Stomach (tissue), 9 donors: ENCODE measurements around the gene FRY. TPM values are rescaled to one million over a fixed set of nuclear protein-coding genes. Genes with fewer than 3 reads are reported as not detected.

Experiments used
- DNase-seq, 2 donors: peaks; one replicate each; pipeline versions ENCODE4 v3.0.0 to v3.0.0-alpha.2; 2013 to 2019
- H3K27ac ChIP-seq, 5 donors: fragments of 200-600 bp in 4 of 5; sonication (generic) in 4 of 5; one replicate each; pipeline ENCODE4 v1.5.1; 2013 to 2019; ENCODE audit warnings: mild to moderate bottlenecking in 1 of 5, moderate library complexity in 1 of 5
- H3K27me3 ChIP-seq, 3 donors: fragments of 200-600 bp; sonication (generic); one replicate each; pipeline ENCODE4 v1.5.1; 2017 to 2019; ENCODE audit warnings: mixed run types in 1 of 3
- H3K36me3 ChIP-seq, 4 donors: fragments of 200-600 bp; sonication (generic); 1 replicate in 3 of 4; 2 replicates in 1 of 4; pipeline ENCODE4 v1.5.1; 2016 to 2019
- H3K4me1 ChIP-seq, 4 donors: fragments of 200-600 bp; sonication (generic); one replicate each; pipeline ENCODE4 v1.5.1; 2016 to 2019
- H3K4me3 ChIP-seq, 4 donors: fragments of 200-600 bp; sonication (generic) in 3 of 4; one replicate each; pipeline ENCODE4 v1.5.1; 2016 to 2019; ENCODE audit warnings: mild to moderate bottlenecking in 1 of 4
- H3K9me3 ChIP-seq, 4 donors: fragments of 200-600 bp; sonication (generic); one replicate each; pipeline ENCODE4 v1.5.1; 2016 to 2019
- EP300 ChIP-seq: sonication (generic); formaldehyde crosslinking; IDR thresholded peaks from one replicate; pipeline ENCODE4 v1.6.1; 2017; ENCODE audit warnings: antibody characterized with exemption
- POLR2A ChIP-seq, 4 donors: fragments of 450-650 bp; IDR thresholded peaks; one replicate each; pipeline ENCODE4 v1.6.1; 2016; ENCODE audit warnings: antibody characterized with exemption in 4 of 4, control low read depth in 2 of 4, mild to moderate bottlenecking in 1 of 4, moderate library complexity in 1 of 4
- POLR2AphosphoS5 ChIP-seq, 3 donors: sonication (generic); formaldehyde crosslinking; IDR thresholded peaks; one replicate each; pipeline ENCODE4 v1.6.1; 2016; ENCODE audit warnings: antibody characterized with exemption in 3 of 3
- WGBS, 5 donors: extraction: QIAGEN DNeasy Blood & Tissue Kit in 3 of 5; methylation state at CpG; one replicate each; pipeline versions ENCODE4 v1.1.5 to v1.1.7; 2013 to 2018; 5-methylcytosine and 5-hydroxymethylcytosine counted together
- intact Hi-C: fragments of 100-400 bp; cut with DNase I; formaldehyde crosslinking; loops from one replicate; pipeline ENCODE4 v1.15.1; 2023; ENCODE audit warnings: low total_unique reads
- polyA plus RNA-seq, 3 donors: library from polyadenylated mRNA; stranded (reverse); fragments of 200-250 nt; gene quantifications; one replicate each; pipeline ENCODE4 v1.2.3, GENCODE V29; 2013
- total RNA-seq, 5 donors: library from RNA; depleted of rRNA; stranded (reverse); fragments of >200 nt; gene quantifications; one replicate each; pipeline versions ENCODE4 v1.1.0 to v1.2.3, GENCODE V29; 2014 to 2016
- TF ChIP-seq, protein P1 (sequence below), 7 experiments: fragments of 450-650 bp in 4 of 7; fragments of 200-600 bp in 3 of 7; sonication (generic) in 3 of 7; IDR thresholded peaks; one replicate each; pipeline ENCODE4 v1.5.1; 2016 to 2019; ENCODE audit warnings: antibody characterized with exemption in 7 of 7, control low read depth in 2 of 7, mild to moderate bottlenecking in 1 of 7
- donor health status: healthy with polysubstance abuse.
- donor health status: Bipolar disorder and iron deficiency.
- donor health status: healthy.

FRY gene
- total and polyA plus RNA-seq, 8 donors = 3.5 to 97.1 (median 16.4) TPM

DNA sequence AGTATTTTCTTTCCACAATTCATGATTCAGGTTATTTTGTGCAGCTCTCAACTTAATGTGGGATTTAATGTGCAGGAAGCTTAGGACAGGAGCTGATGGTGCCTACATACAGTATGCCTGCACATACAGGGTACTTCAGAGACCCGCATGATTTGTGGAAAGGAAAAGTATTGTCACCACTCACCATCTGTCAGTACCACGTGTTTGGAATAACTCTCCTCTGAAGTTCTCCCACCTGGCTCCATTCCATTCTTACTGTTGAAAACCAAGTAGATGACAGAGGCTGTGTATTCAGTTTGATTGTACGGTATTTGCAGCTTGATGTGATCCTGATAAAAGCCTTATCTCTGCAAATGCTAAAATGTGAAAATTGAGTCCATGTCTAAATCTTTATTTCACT is 197.9 kb downstream of the FRY start:
- Histone ChIP-seq H3K9me3 (no peaks in the 10 kb centered on the region), H3K27ac (no peak overlapping the region), H3K4me3 (no peak overlapping the region), H3K4me1 (peaks cover 0 to 16% (median 6%) of the 10 kb centered on the region in 4 donors), H3K36me3 (peaks cover 5 to 81% (median 58%) of the 10 kb centered on the region in 4 donors), H3K27me3 (no peaks in the 10 kb centered on the region)
- 48 to 57% (median 56%) methylated on average over 3 of the region's 3 CpGs for WGBS, 5 donors
- DNase-seq = no peak
- intact Hi-C loops = no loop called here
- TF ChIP-seq POLR2A (IDR thresholded peaks at IDR 0.05) (no peak), EP300 (no peak), POLR2AphosphoS5 (IDR thresholded peaks at IDR 0.05) (no peak)
- TF ChIP-seq, protein P1, sequence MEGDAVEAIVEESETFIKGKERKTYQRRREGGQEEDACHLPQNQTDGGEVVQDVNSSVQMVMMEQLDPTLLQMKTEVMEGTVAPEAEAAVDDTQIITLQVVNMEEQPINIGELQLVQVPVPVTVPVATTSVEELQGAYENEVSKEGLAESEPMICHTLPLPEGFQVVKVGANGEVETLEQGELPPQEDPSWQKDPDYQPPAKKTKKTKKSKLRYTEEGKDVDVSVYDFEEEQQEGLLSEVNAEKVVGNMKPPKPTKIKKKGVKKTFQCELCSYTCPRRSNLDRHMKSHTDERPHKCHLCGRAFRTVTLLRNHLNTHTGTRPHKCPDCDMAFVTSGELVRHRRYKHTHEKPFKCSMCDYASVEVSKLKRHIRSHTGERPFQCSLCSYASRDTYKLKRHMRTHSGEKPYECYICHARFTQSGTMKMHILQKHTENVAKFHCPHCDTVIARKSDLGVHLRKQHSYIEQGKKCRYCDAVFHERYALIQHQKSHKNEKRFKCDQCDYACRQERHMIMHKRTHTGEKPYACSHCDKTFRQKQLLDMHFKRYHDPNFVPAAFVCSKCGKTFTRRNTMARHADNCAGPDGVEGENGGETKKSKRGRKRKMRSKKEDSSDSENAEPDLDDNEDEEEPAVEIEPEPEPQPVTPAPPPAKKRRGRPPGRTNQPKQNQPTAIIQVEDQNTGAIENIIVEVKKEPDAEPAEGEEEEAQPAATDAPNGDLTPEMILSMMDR (IDR thresholded peaks at IDR 0.05) = no peak

DNA sequence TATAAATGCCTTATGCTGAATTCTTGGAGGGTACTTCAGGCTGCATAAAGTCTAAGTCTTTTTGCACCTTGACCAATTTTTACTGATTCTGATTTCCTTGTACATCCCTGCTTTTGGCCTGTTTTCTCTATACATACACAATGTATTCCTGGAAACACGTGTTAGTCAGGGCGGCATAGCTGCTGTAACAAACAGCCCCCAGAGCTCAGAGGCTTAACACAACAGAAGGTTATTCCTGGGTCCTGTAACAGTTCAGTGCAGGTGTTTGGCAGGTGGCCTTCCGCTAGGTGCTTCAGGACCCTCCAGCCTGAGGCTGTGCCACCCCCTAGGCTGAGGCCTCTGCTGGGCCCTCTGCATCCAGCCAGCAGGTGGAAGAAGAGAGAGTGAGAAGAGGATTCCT is 200.7 kb downstream of the FRY start:
- Histone ChIP-seq H3K4me1 (peaks cover 0 to 20% (median 6%) of the 10 kb centered on the region in 4 donors), H3K9me3 (no peaks in the 10 kb centered on the region), H3K4me3 (no peak overlapping the region), H3K27ac (no peak overlapping the region), H3K27me3 (no peaks in the 10 kb centered on the region), H3K36me3 (peaks cover 0 to 70% (median 52%) of the 10 kb centered on the region in 4 donors)
- WGBS, 5 donors = 96 to 100% (median 98%) methylated on average over 3 of the region's 3 CpGs
- intact Hi-C loops = no loop called here
- DNase-seq = no peak
- TF ChIP-seq EP300 (no peak), POLR2AphosphoS5 (IDR thresholded peaks at IDR 0.05) (no peak), POLR2A (IDR thresholded peaks at IDR 0.05) (no peak)
- TF ChIP-seq, protein P1 (IDR thresholded peaks at IDR 0.05) = no peak

DNA sequence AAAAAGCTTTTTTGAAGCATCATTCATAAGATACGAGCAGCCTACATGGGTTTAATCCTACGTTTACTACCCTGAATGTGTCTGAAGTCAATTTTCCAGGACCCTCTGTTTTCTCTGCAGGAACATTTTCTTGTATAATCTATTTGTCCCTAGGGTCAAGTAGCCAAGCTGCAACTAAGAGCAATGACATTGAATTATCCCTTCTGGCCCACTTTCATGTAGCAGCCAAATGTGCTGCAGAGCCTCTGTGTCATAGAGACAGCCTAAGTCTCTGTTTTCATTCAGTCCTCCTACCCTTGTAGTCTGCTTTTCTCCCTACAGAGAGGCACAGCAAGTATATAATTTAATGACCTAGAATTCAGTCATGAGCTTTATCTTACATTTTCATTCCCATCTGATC is 201.5 kb downstream of the FRY start:
- DNase-seq = peak in 1 of 2 donors; percentile 51
- TF ChIP-seq, protein P1 (IDR thresholded peaks at IDR 0.05) = no peak
- TF ChIP-seq POLR2A (IDR thresholded peaks at IDR 0.05) (no peak), EP300 (no peak), POLR2AphosphoS5 (IDR thresholded peaks at IDR 0.05) (no peak)
- no peaks in the 10 kb centered on the region for H3K27me3 ChIP-seq
- H3K36me3 ChIP-seq = peaks cover 0 to 70% (median 53%) of the 10 kb centered on the region in 4 donors
- H3K4me3 ChIP-seq = no peak overlapping the region
- H3K4me1 ChIP-seq = peaks cover 0 to 20% (median 6%) of the 10 kb centered on the region in 4 donors
- no peak overlapping the region for H3K27ac ChIP-seq
- intact Hi-C loops = no loop called here
- WGBS, 5 donors = 56 to 88% (median 78%) methylated on average over 2 of the region's 2 CpGs
- H3K9me3 ChIP-seq = no peaks in the 10 kb centered on the region

DNA sequence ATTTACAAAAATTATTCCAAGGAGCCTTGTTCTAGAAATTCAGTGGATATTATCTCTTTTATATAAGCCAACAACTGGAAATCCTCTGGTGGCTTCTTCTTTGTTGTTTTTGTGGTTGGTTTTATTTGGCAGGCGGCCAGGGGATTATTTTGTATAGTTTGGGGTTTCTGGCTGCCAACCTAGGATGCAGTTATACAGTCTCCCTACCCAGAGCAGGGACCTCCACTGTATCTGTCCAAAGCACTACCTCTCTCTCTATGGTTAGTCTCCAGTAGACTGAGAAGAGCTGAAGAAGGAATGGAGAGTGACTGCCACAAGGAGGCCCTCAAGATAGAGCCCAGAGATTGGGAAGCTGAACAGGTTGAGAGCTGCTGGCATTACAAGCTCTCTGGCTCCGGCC is 203.3 kb downstream of the FRY start:
- no peak for DNase-seq
- Histone ChIP-seq H3K4me3 (no peak overlapping the region), H3K36me3 (peaks cover 0 to 73% (median 53%) of the 10 kb centered on the region in 4 donors), H3K27me3 (no peaks in the 10 kb centered on the region), H3K27ac (peak overlapping the region in 1 of 5 donors; percentile 13), H3K9me3 (no peaks in the 10 kb centered on the region), H3K4me1 (peaks cover 0 to 20% (median 6%) of the 10 kb centered on the region in 4 donors)
- 73 to 85% (median 83%) methylated on average over 2 of the region's 2 CpGs for WGBS, 5 donors
- intact Hi-C loops = no loop called here
- no peak for TF ChIP-seq POLR2A (IDR thresholded peaks at IDR 0.05)
- no peak for TF ChIP-seq POLR2AphosphoS5 (IDR thresholded peaks at IDR 0.05)
- TF ChIP-seq EP300 = no peak
- TF ChIP-seq, protein P1 (IDR thresholded peaks at IDR 0.05) = no peak
